ENCODE data around the gene AVPR2. TPM values are rescaled to one million over a fixed set of nuclear protein-coding genes. Genes with fewer than 3 reads are reported as not detected.

Gene AVPR2
- total RNA-seq, 1 experiment from 2014 or later, result not detected

GRCh38 chrX:153920546-153920945, 16.1 kb downstream of the AVPR2 start:
- intact Hi-C loops (cut with micrococcal nuclease), result no loop called here
- ATAC-seq (no peak), DNase-seq (ENCODE audit: low read depth, low spot score) (no peak)
- CTCF ChIA-PET, result no interaction called here
- no peak overlapping the region for H2AFZ ChIP-seq (ENCODE audit: low read depth, low read length, poor library complexity, severe bottlenecking)
- no peak overlapping the region for H3K4me3 ChIP-seq (replicated peaks in 1 of 2; ENCODE audit: low read depth in 1 of 2, low read length in 2 of 2)
- peaks cover 3 to 5% of the 10 kb centered on the region in 2 experiments; a peak in 2 of 4 replicates for H3K36me3 ChIP-seq (ENCODE audit: control insufficient read depth in 1 of 2, insufficient read depth in 2 of 2, low read length in 2 of 2)
- H3K79me2 ChIP-seq (ENCODE audit: insufficient read depth, low read length), result peaks cover 24% of the 10 kb centered on the region; the same call in 1 of the 2 replicates
- no TSS peak for BruUV-seq (replicated peaks)
- no peak overlapping the region for H3K4me2 ChIP-seq (ENCODE audit: low read length)
- POLR2A ChIA-PET, result no interaction called here
- no peaks in the 10 kb centered on the region for H3K27me3 ChIP-seq (ENCODE audit: insufficient read depth, low read length)
- H4K20me1 ChIP-seq (ENCODE audit: insufficient read depth), result no peaks in the 10 kb centered on the region
- TF ChIP-seq ZNF274 (IDR thresholded peaks at IDR 0.05; ENCODE audit: low read depth, low read length), result no peak
- no peak for TF ChIP-seq RAD21 (IDR thresholded peaks at IDR 0.05; ENCODE audit: low read depth)
- no peak for TF ChIP-seq MAX (IDR thresholded peaks at IDR 0.05)
- no peak for TF ChIP-seq ATF3 (IDR thresholded peaks at IDR 0.05)
- TF ChIP-seq YY1 (IDR thresholded peaks at IDR 0.05; ENCODE audit: extremely low read depth, insufficient replicate concordance, low read depth, low read length), result no peak
- TF ChIP-seq CEBPB (IDR thresholded peaks at IDR 0.05; ENCODE audit: low read depth), result no peak
- H3K9me3 ChIP-seq (ENCODE audit: control insufficient read depth in 1 of 2, insufficient read depth in 1 of 2, low read depth in 1 of 2, low read length in 2 of 2), result no peaks in the 10 kb centered on the region
- H3K4me1 ChIP-seq (ENCODE audit: control insufficient read depth in 1 of 2, insufficient read depth in 2 of 2, low read length in 2 of 2), result peaks cover 8 to 15% of the 10 kb centered on the region in 2 experiments
- RAD21 ChIA-PET (ENCODE audit: low non-redundant PET in 1 of 2, low total read pairs in 2 of 2, uncharacterized antibody in 2 of 2, unreplicated experiment in 2 of 2), result no interaction called here
- no peak overlapping the region for H3K9ac ChIP-seq (ENCODE audit: low read length)
- no peaks in the 10 kb centered on the region for H3K9me2 ChIP-seq (ENCODE audit: insufficient read depth)
- H3K27ac ChIP-seq (ENCODE audit: low read depth, low read length), result no peak overlapping the region

- no peak overlapping the region for H2AFZ ChIP-seq (ENCODE audit: low read depth, low read length, poor library complexity, severe bottlenecking)
- CTCF ChIA-PET, result no interaction called here
- H3K9me3 ChIP-seq (ENCODE audit: control insufficient read depth in 1 of 2, insufficient read depth in 1 of 2, low read depth in 1 of 2, low read length in 2 of 2), result no peaks in the 10 kb centered on the region
- peaks cover 8 to 17% of the 10 kb centered on the region in 2 experiments for H3K4me1 ChIP-seq (ENCODE audit: control insufficient read depth in 1 of 2, insufficient read depth in 2 of 2, low read length in 2 of 2)
- no peak for DNase-seq (ENCODE audit: low read depth, low spot score)
- intact Hi-C loops (cut with micrococcal nuclease), result no loop called here
- H3K36me3 ChIP-seq (ENCODE audit: control insufficient read depth in 1 of 2, insufficient read depth in 2 of 2, low read length in 2 of 2), result peaks cover 3 to 5% of the 10 kb centered on the region in 2 experiments; a peak in 2 of 4 replicates
- no peak overlapping the region for H3K4me3 ChIP-seq (replicated peaks in 1 of 2; ENCODE audit: low read depth in 1 of 2, low read length in 2 of 2)
- H4K20me1 ChIP-seq (ENCODE audit: insufficient read depth), result no peaks in the 10 kb centered on the region
- no peaks in the 10 kb centered on the region for H3K9me2 ChIP-seq (ENCODE audit: insufficient read depth)
- no peak overlapping the region for H3K9ac ChIP-seq (ENCODE audit: low read length)
- no TSS peak for BruUV-seq (replicated peaks)
- no peaks in the 10 kb centered on the region for H3K27me3 ChIP-seq (ENCODE audit: insufficient read depth, low read length)
- H3K79me2 ChIP-seq (ENCODE audit: insufficient read depth, low read length), result peaks cover 27% of the 10 kb centered on the region; the same call in 1 of the 2 replicates
- ATAC-seq, result no peak
- no peak overlapping the region for H3K27ac ChIP-seq (ENCODE audit: low read depth, low read length)
- TF ChIP-seq POLR2A (IDR thresholded peaks at IDR 0.05; ENCODE audit: borderline replicate concordance, extremely low read depth, insufficient read depth, insufficient read length), result no peak
- no peak for TF ChIP-seq SP1 (IDR thresholded peaks at IDR 0.05; ENCODE audit: low read depth)
- TF ChIP-seq ELF1 (IDR thresholded peaks at IDR 0.05; ENCODE audit: borderline replicate concordance, low read depth), result no peak
- no peak for TF ChIP-seq TCF7L2 (IDR thresholded peaks at IDR 0.05; ENCODE audit: borderline replicate concordance, extremely low read depth, insufficient read depth, insufficient read length)
- POLR2A ChIA-PET, result no interaction called here
- H3K4me2 ChIP-seq (ENCODE audit: low read length), result no peak overlapping the region
- RAD21 ChIA-PET (ENCODE audit: low non-redundant PET in 1 of 2, low total read pairs in 2 of 2, uncharacterized antibody in 2 of 2, unreplicated experiment in 2 of 2), result no interaction called here
These were observed 16.6 kb downstream of the AVPR2 start for GRCh38 chrX:153921070-153921469.

Measured in HCT116 (cell line).